GM18505 (cell line): ENCODE measurements around the gene KLK4.

Experiments
- ATAC-seq: cut with Tn5 transposase; IDR thresholded peaks from one replicate; pipeline ENCODE4 v1.9.1; 2021; ENCODE audit not compliant: unreplicated experiment
- POLR2A ChIP-seq: IDR thresholded peaks from 4 replicates; pipeline ENCODE4 v1.6.1; 2011; ENCODE audit warnings: borderline replicate concordance; ENCODE audit not compliant: insufficient read depth, insufficient read length; ENCODE audit errors: extremely low read depth

KLK4 gene

GRCh38 chr19:50926144-50926543, 14.9 kb upstream of the KLK4 start:
- ATAC-seq, result no peak

GRCh38 chr19:50925734-50926133, 14.5 kb upstream of the KLK4 start:
- TF ChIP-seq POLR2A, result no peak
- no peak for ATAC-seq

More at GRCh38 chr19:50926144-50926543, 14.9 kb upstream of the KLK4 start:
- no peak for TF ChIP-seq POLR2A

GRCh38 chr19:50924586-50924985, 13.4 kb upstream of the KLK4 start:
- ATAC-seq, result no peak
- no peak for TF ChIP-seq POLR2A

- ATAC-seq, result peak; percentile 62
- no peak for TF ChIP-seq POLR2A
Measured at GRCh38 chr19:50922317-50922853, 11.2 kb upstream of the KLK4 start.

- no peak for ATAC-seq
- no peak for TF ChIP-seq POLR2A
Measured at GRCh38 chr19:50921426-50922316, 10.5 kb upstream of the KLK4 start.

GRCh38 chr19:50916069-50916468, 4.9 kb upstream of the KLK4 start:
- no peak for ATAC-seq
- TF ChIP-seq POLR2A, result no peak

- ATAC-seq, result no peak
- TF ChIP-seq POLR2A, result no peak
Measured at GRCh38 chr19:50912727-50913716, 1.8 kb upstream of the KLK4 start.

- TF ChIP-seq POLR2A, result no peak
- no peak for ATAC-seq
Measured at GRCh38 chr19:50912102-50912599, 956 bp upstream of the KLK4 start.

- no peak for TF ChIP-seq POLR2A
- no peak for ATAC-seq
Measured at GRCh38 chr19:50910722-50911121, 473 bp downstream of the KLK4 start.

GRCh38 chr19:50909240-50910070, 1.7 kb downstream of the KLK4 start:
- TF ChIP-seq POLR2A, result no peak
- ATAC-seq, result peak; percentile 62

GRCh38 chr19:50908336-50908735, 2.9 kb downstream of the KLK4 start:
- no peak for ATAC-seq
- TF ChIP-seq POLR2A, result no peak

GRCh38 chr19:50906217-50906616, 5.0 kb downstream of the KLK4 start:
- TF ChIP-seq POLR2A, result no peak
- ATAC-seq, result no peak

GRCh38 chr19:50902640-50903039, 8.6 kb downstream of the KLK4 start:
- no peak for ATAC-seq
- TF ChIP-seq POLR2A, result no peak

- no peak for TF ChIP-seq POLR2A
- ATAC-seq, result no peak
Measured at GRCh38 chr19:50899569-50899968, 11.6 kb downstream of the KLK4 start.
